Stimulated activated CD8-positive, alpha-beta memory T cell treated with anti-CD3 and anti-CD28 coated beads, Interleukin-15, amount 100 ng/mL, for 24 hours (primary cell): ENCODE results near the gene LAMA2.

Experiments
- DNase-seq: peaks from one replicate; pipeline ENCODE4 v3.0.0-alpha.2; 2020; ENCODE audit warnings: low read depth

Gene LAMA2

DNA sequence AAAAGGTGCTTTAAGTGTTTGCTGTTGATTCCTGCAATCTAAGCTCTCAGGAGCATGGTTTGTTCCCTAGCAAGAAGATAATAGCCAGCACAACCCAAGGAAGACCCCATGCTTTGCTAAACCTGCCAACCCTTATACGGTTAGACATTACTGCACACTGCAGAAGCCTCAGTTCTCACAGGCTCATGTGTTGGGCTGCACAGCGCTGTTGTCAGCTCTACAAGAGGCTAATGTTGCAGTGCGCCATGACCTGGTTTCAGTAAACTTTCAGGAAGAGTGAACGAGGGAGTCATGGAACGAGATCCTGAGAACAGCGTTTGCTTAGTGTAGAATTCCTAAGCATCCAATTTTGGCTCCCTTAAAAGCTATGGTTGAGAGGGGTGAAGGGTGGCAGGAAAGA is 608.5 kb downstream of the LAMA2 start:
- no peak for DNase-seq

- DNase-seq, result no peak
Measured at GRCh38 chr6:129492260-129492659, 609.3 kb downstream of the LAMA2 start.

GRCh38 chr6:129493354-129493902 is 610.5 kb downstream of the LAMA2 start:
- DNase-seq, result no peak

DNA sequence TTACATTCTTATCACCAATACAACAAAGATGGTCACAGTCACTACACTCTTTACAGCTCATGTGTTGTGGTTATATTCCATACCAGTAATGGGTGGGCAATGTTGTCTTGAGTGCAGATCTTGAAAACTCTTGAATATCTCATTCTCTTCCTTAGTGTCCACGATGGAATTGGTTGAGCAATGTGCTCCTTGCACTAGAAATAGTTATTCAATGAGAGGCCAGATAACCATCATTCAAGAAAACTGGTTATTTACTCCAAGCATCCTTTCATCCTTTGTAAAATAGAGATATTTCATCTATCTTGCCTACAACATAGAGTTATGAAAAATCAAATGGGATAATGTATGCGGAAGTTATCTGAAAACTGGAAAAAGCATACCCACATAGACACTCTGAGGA is 611.2 kb downstream of the LAMA2 start:
- DNase-seq, result no peak

DNA sequence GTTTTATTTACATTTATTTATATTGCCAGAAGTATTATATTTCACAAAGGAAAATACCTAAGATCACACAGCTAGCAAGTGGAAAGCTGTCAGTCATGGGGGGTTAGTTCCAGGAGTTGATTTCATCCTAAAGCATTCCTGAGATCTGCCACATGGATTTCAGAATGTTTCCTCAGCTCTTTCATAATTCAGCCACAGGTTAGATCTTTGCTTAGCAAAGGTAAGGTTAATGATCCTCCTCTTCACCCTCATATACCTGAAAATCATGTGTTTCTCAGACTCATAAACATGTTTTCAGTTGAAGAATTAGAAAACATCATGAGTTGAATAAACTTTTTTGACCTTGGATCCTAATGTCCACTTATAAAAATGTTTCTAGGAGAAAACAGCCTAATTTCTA is 611.6 kb downstream of the LAMA2 start:
- DNase-seq, result no peak

- DNase-seq, result no peak
Measured at GRCh38 chr6:129495652-129496051, 612.7 kb downstream of the LAMA2 start.

DNA sequence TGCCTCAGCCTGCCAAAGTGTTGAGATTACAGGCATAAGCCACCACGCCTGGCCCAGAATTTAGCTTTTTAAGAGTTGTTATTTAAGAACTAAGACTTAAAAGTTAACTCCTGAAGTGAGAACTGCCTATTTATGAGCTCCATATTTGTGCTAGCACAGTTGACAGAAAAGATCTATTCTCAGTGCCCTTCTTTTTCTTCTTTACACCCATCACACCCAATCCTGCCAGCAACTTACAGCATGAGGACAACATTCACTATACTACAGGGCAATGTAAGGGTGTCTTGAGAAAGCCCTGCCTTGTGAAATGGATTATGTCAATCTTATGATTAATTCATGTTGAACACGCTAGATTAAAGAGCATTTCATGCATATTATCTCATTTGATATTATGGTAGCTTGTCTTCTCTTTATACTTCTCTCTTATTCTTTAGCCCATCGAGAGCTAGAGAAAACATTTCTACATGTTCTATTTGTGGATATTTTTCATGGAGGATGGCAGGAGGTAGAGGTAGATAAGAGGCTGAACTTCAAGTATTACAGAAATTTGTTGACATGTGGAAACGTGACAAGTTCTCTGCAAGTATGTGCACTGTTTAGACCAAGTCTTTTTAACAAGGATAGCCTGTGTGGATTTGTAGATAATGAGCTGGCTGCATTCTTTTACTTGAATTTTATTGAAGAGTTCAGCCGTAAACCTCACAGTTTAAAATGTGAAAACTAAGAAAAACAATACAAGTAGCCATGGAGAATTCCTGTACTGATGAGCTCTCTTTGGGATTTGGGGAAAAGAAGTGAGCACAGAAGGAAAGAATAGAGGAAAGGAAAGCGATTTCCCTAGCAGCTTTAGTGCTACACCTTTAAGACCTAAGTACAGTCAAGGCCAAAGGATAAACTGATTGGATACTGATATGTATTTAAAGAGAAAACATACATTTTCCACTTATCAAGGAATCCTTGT is 614.8 kb downstream of the LAMA2 start:
- no peak for DNase-seq

DNA sequence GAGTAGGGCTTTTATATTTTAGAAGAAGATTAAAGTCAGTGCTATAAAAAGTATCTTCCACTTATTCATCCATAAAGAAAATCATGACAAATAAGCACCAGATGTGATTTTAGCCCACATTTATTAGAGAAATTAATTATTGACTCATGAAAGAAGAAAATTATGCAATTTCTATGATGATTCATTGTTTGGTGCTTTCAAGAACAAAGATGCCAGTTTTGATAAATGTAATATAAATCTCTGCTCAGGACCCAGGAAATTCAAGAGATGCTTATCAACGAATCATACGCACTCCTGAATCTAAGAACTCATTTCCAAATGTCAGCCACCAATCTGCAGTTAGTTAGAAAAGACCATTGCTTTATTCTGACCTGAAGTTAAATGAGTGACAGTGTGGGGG is 615.6 kb downstream of the LAMA2 start:
- no peak for DNase-seq

GRCh38 chr6:129498950-129499842 is 616.3 kb downstream of the LAMA2 start:
- no peak for DNase-seq

- no peak for DNase-seq
Measured at GRCh38 chr6:129499843-129500219, 616.9 kb downstream of the LAMA2 start.

DNA sequence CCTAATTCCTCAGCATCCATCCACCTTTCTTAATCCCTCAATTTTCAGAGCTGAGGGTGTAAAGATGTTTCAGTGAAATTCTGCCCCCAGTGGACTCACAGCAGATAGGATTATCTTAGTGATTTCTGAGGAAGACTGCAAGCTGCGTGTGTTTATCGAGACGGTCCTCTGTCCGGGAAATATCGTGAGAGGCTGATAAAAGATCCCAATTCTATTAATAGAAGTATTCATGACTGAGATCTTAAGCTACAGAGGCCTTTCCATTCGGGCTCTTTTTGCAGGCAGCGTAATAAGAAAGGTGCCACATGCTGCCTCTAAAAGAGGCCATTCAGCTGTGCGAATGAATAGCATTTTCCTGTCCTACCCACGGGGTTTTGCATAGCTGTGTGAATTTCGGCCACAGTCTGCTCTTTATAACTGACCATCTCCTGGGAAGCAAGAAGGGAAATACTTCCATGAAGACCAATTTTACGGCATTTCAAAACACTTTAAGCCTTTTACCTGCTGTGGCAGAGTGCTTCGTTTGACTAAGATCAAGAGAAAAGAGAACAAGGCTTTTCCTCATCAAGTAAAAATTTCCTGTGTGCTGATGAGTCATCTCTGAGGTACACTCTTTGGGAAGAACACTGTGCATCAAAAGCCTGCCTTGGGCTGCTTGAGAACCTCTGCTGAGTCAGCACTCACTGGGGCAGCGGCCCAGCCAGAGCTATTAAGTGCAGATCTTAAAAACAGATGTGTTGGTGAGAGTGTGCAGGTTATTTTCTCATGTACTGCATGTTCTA is 618.2 kb downstream of the LAMA2 start:
- DNase-seq, result no peak

GRCh38 chr6:129501740-129502660 is 619.1 kb downstream of the LAMA2 start:
- DNase-seq, result no peak

DNA sequence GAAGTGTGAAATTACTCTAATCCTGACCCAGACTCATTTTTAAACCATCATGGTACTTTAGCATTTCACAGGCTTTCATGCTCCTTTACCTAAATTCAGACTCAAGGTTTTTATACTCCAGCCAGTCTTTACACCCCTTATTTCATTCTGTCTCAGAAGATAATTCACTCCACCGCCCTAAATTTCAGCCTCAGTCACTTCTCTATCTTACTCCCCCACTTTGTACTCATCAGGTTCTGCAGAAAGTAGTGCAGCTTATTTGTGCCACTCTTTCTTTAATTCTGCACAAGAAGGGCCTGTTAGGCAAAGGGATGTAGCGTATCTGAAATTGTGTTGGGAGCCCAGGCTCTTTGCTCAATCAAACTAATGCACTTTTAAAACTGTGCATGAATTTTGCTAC is 621.5 kb downstream of the LAMA2 start:
- DNase-seq, result no peak

GRCh38 chr6:129507059-129507807 is 624.3 kb downstream of the LAMA2 start:
- DNase-seq, result no peak

DNA sequence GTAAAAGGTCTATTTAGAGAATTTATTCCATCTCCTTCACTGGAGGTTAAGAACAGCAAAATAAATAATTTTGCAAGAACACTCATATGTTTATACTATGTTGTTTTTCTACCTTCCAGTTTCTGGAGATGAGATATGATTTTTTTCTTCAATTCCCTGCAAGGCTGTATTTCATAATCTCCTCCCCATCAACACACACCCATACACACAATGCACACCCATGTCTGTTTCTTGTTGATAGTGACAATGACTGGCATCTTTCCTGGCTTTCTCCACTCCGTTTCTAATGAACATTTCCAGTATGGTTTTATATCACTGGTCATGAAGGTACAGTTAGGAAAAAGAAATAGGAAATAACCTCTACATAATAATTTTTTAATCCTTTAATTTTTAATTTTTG is 624.9 kb downstream of the LAMA2 start:
- DNase-seq, result no peak

- no peak for DNase-seq
Measured at GRCh38 chr6:129508477-129509145, 625.7 kb downstream of the LAMA2 start.

GRCh38 chr6:129510950-129511349 is 628.0 kb downstream of the LAMA2 start:
- no peak for DNase-seq

GRCh38 chr6:129513471-129513870 is 630.5 kb downstream of the LAMA2 start:
- no peak for DNase-seq

DNA sequence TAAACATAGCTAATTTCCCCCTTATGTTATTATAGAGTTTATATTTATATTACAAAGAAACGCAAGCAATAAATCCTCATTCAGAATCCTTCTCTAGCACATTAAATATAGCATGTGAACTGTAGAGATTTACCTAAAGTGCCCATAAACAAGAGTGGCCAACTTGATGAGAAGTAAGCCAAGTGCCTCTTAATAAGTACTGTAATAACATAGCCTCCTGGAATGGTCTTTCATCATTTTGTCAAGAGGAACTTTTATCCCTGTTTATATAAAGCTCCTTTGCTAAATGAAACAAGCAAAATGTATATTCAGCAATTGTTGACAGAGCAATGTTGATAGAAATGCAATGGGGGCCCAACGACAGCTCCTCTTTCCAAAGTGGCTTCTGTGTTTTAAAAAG is 632.1 kb downstream of the LAMA2 start:
- no peak for DNase-seq
